HG02981 (cell line): ENCODE measurements around the gene SLC17A7.
A peak's percentile ranks its signal among the peaks of the same experiment; 100 is the strongest.
"Not testable (repeated sequence)": the region's sequence is repeated elsewhere in the genome, so short reads cannot be mapped to it uniquely, and the experiment has no call there.

Experiments
- ATAC-seq: cut with Tn5 transposase; IDR thresholded peaks from one replicate; pipeline ENCODE4 v1.9.1; 2021; ENCODE audit warnings: mild to moderate bottlenecking, moderate library complexity; ENCODE audit not compliant: unreplicated experiment

Gene SLC17A7

GRCh38 chr19:49445997-49446396 lies 4.7 kb upstream of the SLC17A7 start:
- ATAC-seq: no peak

- not testable (repeated sequence) for ATAC-seq
Observed at GRCh38 chr19:49444100-49444700, 2.9 kb upstream of the SLC17A7 start.

- peak; percentile 65 for ATAC-seq
Observed at GRCh38 chr19:49443366-49444099, 2.2 kb upstream of the SLC17A7 start.

- ATAC-seq: peak; percentile 8
Observed at GRCh38 chr19:49442771-49443365, 1.5 kb upstream of the SLC17A7 start.

GRCh38 chr19:49442354-49442753 lies 1.0 kb upstream of the SLC17A7 start:
- no peak for ATAC-seq

GRCh38 chr19:49441960-49442350 lies 628 bp upstream of the SLC17A7 start:
- ATAC-seq: no peak

- no peak for ATAC-seq
Observed at GRCh38 chr19:49440439-49441209, 703 bp downstream of the SLC17A7 start.

GRCh38 chr19:49439836-49440235 lies 1.5 kb downstream of the SLC17A7 start:
- ATAC-seq: no peak

GRCh38 chr19:49438261-49438660 lies 3.1 kb downstream of the SLC17A7 start:
- ATAC-seq: no peak

GRCh38 chr19:49437231-49437630 lies 4.1 kb downstream of the SLC17A7 start:
- ATAC-seq: no peak

- no peak for ATAC-seq
Observed at GRCh38 chr19:49436381-49437017, 4.8 kb downstream of the SLC17A7 start.

GRCh38 chr19:49435670-49436069 lies 5.7 kb downstream of the SLC17A7 start:
- ATAC-seq: no peak

GRCh38 chr19:49434907-49435583 lies 6.3 kb downstream of the SLC17A7 start:
- no peak for ATAC-seq

- no peak for ATAC-seq
Observed at GRCh38 chr19:49433240-49433901, 8.0 kb downstream of the SLC17A7 start.

GRCh38 chr19:49432141-49433073 lies 8.9 kb downstream of the SLC17A7 start:
- ATAC-seq: no peak

GRCh38 chr19:49431330-49431749 lies 10.0 kb downstream of the SLC17A7 start:
- no peak for ATAC-seq

GRCh38 chr19:49430678-49431329 lies 10.5 kb downstream of the SLC17A7 start:
- no peak for ATAC-seq

GRCh38 chr19:49430172-49430677 lies 11.1 kb downstream of the SLC17A7 start:
- ATAC-seq: no peak
